NCI-H2227 (cell line): ENCODE measurements around the gene TPD52L2.
A peak's percentile ranks its signal among the peaks of the same experiment; 100 is the strongest.
"Not testable (repeated sequence)": the region's sequence is repeated elsewhere in the genome, so short reads cannot be mapped to it uniquely, and the experiment has no call there.

ENCODE experiments used
- DNase-seq: peaks from one replicate; lab custom pipeline; 2025; ENCODE audit not compliant: unreplicated experiment; lab: John Stamatoyannopoulos, UW

The TPD52L2 gene

GRCh38 chr20:63878899-63879663, 14.0 kb downstream of the TPD52L2 start:
- DNase-seq = no peak

- DNase-seq = not testable (repeated sequence)
Measured at GRCh38 chr20:63880901-63881300, 15.8 kb downstream of the TPD52L2 start.

- no peak for DNase-seq
Measured at GRCh38 chr20:63881451-63882226, 16.6 kb downstream of the TPD52L2 start.

GRCh38 chr20:63882257-63883200, 17.5 kb downstream of the TPD52L2 start:
- no peak for DNase-seq

- no peak for DNase-seq
Measured at GRCh38 chr20:63883201-63883593, 18.1 kb downstream of the TPD52L2 start.

- no peak for DNase-seq
Measured at GRCh38 chr20:63884506-63885263, 19.6 kb downstream of the TPD52L2 start.

GRCh38 chr20:63885264-63886053, 20.4 kb downstream of the TPD52L2 start:
- no peak for DNase-seq

GRCh38 chr20:63886054-63886419, 21.0 kb downstream of the TPD52L2 start:
- DNase-seq = no peak

- no peak for DNase-seq
Measured at GRCh38 chr20:63886921-63887320, 21.9 kb downstream of the TPD52L2 start.

- DNase-seq = no peak
Measured at GRCh38 chr20:63889241-63890200, 24.5 kb downstream of the TPD52L2 start.

GRCh38 chr20:63890201-63890576, 25.1 kb downstream of the TPD52L2 start:
- DNase-seq = no peak

- no peak for DNase-seq
Measured at GRCh38 chr20:63890616-63891015, 25.5 kb downstream of the TPD52L2 start.

- no peak for DNase-seq
Measured at GRCh38 chr20:63891061-63892002, 26.3 kb downstream of the TPD52L2 start.

- no peak for DNase-seq
Measured at GRCh38 chr20:63892402-63892801, 27.3 kb downstream of the TPD52L2 start.

GRCh38 chr20:63893999-63894357, 28.9 kb downstream of the TPD52L2 start:
- no peak for DNase-seq

- DNase-seq = peak; percentile 98
Measured at GRCh38 chr20:63894358-63895201, 29.5 kb downstream of the TPD52L2 start, which contains the start of gene DNAJC5. Gene DNAJC5, plus strand, starts transcription at chr20:63895126. Its CDS starts 33,220 bp downstream, at chr20:63928346.
